NCI-H510A treated with DMSO at 0.1 percent for 48 hours (cell line): ENCODE results near the gene GNL3.
"Not testable (repeated sequence)": the region's sequence is repeated elsewhere in the genome, so short reads cannot be mapped to it uniquely, and the experiment has no call there.

ENCODE experiments used
- DNase-seq: peaks from one replicate; lab custom pipeline; 2025; lab: John Stamatoyannopoulos, UW

GNL3 gene

DNA sequence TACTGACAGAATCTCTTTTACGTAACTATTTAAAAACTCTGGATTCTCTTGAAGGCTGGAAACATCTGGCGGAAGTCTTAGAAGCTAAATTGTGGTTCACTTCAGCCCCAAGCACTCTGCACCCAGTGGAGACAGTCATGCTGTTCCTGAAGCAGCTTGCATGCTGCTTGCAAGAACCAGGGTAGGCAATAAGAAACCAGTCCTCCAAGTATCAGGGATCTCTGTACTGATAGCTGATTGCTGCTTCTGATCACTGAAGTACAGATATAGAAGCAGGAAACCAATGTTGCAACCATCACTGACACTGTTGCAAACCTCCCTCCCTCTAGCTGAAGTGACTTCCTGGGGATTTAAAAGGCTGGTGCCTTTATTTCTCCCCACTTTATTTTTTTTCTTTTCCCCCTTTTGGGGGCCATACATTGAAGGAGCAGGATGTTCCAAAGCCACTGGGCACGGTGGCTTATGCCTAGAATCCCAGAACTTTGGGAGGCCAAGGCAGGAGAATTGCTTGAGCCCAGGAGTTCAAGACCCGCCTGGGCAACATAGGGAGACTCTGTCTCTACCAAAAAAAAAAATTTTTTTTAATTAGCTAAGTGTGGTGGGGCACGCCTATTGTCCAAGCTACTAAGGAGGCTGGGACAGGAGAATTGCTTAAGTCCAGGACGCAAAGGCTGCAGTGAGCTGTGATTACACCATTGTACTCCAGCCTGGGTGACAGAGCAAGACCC is 35.3 kb downstream of the GNL3 start:
- DNase-seq, result no peak

DNA sequence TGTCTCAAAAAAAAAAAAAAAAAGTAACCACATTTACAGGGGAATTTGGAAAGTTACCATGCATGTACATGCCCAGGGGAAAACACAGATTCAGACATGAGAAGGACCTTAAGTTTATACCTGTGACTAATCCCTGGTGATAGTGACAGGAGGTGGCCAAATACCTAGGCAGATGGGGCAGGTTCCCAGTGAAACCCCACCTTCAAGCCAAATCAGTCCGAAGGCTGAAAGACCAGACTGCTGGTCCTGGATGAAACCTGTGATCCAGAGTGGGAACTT is 35.8 kb downstream of the GNL3 start:
- DNase-seq, result no peak

DNA sequence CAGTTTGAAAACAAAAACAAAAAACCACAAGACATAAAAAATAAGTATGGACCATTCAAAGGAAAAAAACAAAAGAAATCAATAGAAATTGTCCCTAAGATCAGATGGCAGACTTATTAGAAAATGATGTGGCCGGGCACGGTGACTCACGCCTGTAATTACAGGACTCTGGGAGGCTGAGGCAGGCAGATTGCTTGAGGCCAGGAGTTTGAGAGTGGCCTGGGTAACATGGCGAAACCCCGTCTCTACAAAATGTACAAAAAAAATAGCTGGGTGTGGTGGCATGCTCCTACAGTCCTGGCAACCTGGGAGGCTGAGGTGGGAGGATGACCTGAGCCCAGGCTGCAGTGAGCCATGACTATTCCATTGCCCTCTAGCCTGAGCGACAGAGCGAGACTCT is 36.7 kb downstream of the GNL3 start:
- no peak for DNase-seq

DNA sequence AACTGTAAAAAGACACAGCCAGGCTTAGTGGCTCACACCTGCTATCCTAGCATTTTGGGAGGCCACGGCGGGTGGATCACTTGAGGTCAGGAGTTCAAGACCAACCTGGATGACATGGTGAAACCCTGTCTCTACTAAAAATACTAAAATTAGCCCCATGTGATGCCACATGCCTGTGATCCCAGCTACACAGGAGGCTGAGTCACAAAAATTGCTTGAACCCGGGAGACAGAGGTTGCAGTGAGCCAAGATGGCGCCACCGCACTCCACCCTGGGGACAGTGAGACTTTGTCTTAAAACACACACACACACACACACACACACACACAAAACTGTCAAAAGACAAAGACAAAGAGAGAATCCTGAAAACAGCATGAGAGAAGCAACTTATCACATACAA is 38.1 kb downstream of the GNL3 start:
- no peak for DNase-seq

DNA sequence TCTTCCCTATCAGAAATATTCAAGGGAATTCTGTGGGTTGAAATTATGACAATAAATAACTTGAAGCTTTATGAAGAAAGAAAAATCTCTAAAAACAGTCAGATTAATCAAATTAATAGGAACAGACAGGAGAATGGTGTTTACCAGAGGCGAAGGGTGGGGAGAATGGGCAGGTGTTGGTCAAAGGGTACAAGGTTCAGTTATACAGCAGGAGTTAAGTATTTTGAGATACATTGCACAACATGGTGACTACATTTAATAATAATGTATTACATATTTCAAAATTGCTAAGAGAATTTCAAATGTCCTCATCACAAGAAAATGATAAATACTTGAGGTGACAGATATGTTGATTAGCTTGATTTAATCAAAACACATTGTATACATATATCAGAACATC is 38.7 kb downstream of the GNL3 start:
- DNase-seq, result no peak

- DNase-seq, result not testable (repeated sequence)
Measured at GRCh38 chr3:52728753-52729152, 42.9 kb downstream of the GNL3 start.

DNA sequence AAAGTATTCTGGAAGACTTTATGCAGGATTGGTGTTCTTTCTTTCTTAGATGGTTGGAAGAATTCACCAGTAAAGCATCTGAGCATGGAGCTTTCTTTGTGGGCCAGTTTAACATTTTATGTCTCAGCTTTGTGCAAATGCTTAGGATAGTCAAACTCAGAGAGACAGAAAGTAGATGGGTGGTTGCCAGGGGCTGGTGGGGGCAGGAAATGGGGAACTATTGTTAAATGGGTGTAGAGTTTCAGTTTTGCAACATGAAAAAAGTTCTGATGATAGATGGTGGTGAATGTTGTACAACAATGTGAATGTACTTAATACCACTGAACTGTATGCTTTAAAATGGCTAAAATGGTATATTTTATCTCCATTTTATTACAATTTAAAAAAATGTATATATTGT is 44.8 kb downstream of the GNL3 start:
- DNase-seq, result no peak

GRCh38 chr3:52731590-52731989 is 45.8 kb downstream of the GNL3 start:
- DNase-seq, result no peak

DNA sequence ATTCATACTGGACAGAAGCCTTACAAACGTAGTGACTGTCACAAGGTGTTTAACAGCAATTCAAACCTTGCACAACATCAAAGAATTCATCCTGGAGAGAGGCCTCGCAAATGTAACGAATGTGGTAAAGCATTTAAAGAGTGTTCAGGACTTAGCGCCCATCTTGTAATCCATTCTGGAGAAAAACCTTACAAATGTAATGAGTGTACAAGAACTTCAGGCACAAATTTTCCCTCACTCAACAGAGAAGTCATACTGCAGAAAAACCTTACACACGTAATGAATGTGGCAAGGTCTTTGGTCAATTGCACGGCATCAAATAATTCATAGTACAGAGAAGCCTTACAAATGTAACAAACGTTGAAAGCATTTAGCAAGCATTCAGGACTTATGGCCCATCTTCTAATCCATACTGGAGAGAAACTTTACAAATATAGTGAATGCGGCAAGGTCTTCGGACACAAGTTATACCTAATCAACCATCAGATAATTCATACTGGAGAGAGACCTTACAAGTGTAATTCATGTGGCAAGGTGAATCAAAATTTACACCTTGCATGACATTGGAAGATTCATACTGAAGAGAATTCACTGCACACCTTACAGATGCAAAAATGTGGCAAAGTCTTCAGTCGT is 47.5 kb downstream of the GNL3 start:
- DNase-seq, result no peak

GRCh38 chr3:52739730-52740129 is 53.9 kb downstream of the GNL3 start:
- DNase-seq, result no peak

DNA sequence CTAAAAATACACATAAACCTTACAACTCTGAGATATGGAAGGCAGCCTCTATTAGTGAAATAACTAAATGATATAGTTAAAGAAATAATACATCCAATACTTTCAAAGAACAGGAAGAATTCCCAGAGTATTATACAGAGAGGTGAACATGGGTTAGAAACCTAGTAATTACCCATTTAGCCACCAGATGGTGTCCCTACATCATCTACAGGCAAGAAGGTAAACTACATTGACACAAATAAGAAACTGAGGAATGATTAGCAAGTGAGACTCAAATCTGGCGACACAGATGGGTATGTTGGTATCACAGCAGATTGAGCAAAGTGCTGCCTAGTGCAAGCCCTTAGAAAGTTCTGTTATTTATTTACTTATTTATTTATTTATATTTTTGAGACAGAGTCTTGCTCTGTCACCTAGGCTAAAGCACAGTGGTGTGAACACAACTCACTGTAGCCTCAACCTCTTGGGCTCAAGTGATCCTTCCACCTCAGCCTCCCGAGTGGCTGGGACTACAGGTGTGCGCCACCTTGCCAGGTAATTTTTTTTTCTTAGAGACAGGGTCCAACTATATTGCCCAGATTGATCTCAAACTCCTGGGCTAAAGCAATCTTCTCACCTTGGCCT is 56.7 kb downstream of the GNL3 start:
- DNase-seq, result peak; percentile 8

- no peak for DNase-seq
Measured at GRCh38 chr3:52743152-52743551, 57.3 kb downstream of the GNL3 start.

DNA sequence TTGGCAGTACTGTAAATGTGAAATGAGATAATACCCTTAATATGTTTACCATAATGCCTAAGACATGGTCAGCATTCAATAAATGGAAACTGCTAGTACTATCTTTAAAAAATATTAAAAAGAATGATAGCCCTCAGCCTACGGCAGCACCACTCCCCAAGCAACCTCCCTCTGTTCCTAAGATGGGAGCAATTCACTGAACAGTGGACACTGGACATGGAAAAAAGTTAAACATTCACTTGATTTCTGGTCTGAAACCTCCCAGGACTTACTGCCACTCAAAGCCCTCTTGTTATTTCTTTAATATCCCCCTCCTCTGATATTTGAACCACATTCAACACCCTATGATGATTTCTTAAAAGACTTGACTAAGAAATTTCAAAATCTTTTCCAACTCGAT is 57.9 kb downstream of the GNL3 start:
- no peak for DNase-seq
